HG02885 (cell line): ENCODE data around the gene PPM1L.
"Not testable (repeated sequence)": the region's sequence is repeated elsewhere in the genome, so short reads cannot be mapped to it uniquely, and the experiment has no call there.

ENCODE experiments used
- ATAC-seq: cut with Tn5 transposase; IDR thresholded peaks from one replicate; pipeline ENCODE4 v1.9.1; 2021; ENCODE audit warnings: mild to moderate bottlenecking; ENCODE audit not compliant: unreplicated experiment, poor library complexity

PPM1L gene

GRCh38 chr3:160973067-160973809, 217.2 kb downstream of the PPM1L start:
- ATAC-seq: no peak

GRCh38 chr3:160977773-160978172, 221.7 kb downstream of the PPM1L start:
- no peak for ATAC-seq

GRCh38 chr3:160980740-160981139, 224.7 kb downstream of the PPM1L start:
- ATAC-seq: peak; percentile 48

GRCh38 chr3:160981217-160981938, 225.3 kb downstream of the PPM1L start:
- ATAC-seq: peak; percentile 84

GRCh38 chr3:160982491-160982890, 226.5 kb downstream of the PPM1L start:
- peak; percentile 45 for ATAC-seq

GRCh38 chr3:160983900-160984299, 227.9 kb downstream of the PPM1L start:
- ATAC-seq: not testable (repeated sequence)

GRCh38 chr3:160986069-160986468, 230.0 kb downstream of the PPM1L start:
- no peak for ATAC-seq

- ATAC-seq: no peak
These were observed 232.2 kb downstream of the PPM1L start for GRCh38 chr3:160987982-160988964.

- ATAC-seq: no peak
These were observed 234.4 kb downstream of the PPM1L start for GRCh38 chr3:160990446-160990845.

GRCh38 chr3:160992712-160993111, 236.7 kb downstream of the PPM1L start:
- ATAC-seq: no peak

- no peak for ATAC-seq
These were observed 240.8 kb downstream of the PPM1L start for GRCh38 chr3:160996811-160997210.

- ATAC-seq: no peak
These were observed 242.6 kb downstream of the PPM1L start for GRCh38 chr3:160998581-160998980.

- no peak for ATAC-seq
These were observed 243.2 kb downstream of the PPM1L start for GRCh38 chr3:160999274-160999673.

GRCh38 chr3:161008086-161008485, 252.1 kb downstream of the PPM1L start:
- no peak for ATAC-seq

GRCh38 chr3:161010151-161010550, 254.1 kb downstream of the PPM1L start:
- not testable (repeated sequence) for ATAC-seq

- ATAC-seq: no peak
These were observed 259.1 kb downstream of the PPM1L start for GRCh38 chr3:161014843-161015749.

GRCh38 chr3:161016417-161017313, 260.6 kb downstream of the PPM1L start:
- ATAC-seq: no peak

- no peak for ATAC-seq
These were observed 261.9 kb downstream of the PPM1L start for GRCh38 chr3:161017971-161018370.

GRCh38 chr3:161020256-161020655, 264.2 kb downstream of the PPM1L start:
- ATAC-seq: no peak
